ENCODE results near the gene ACTN3.

- no peak for TF ChIP-seq GATA2 (IDR thresholded peaks at IDR 0.05; ENCODE audit: low read depth, low read length)
- TF ChIP-seq GATA3 (IDR thresholded peaks at IDR 0.05; ENCODE audit: low read depth, low read length), result no peak
Observed at GRCh38 chr11:66546966-66547661, 411 bp downstream of the ACTN3 start.

Data from SH-SY5Y (cell line).